Fibroblast of the aortic adventitia (primary cell): ENCODE results near the gene PPM1M. TPM values are rescaled to one million over a fixed set of nuclear protein-coding genes. Genes with fewer than 3 reads are reported as not detected.
A peak's percentile ranks its signal among the peaks of the same experiment; 100 is the strongest.

ENCODE experiments used
- DNase-seq: peaks from one replicate; pipeline ENCODE4 v3.0.0-alpha.2; 2010; ENCODE audit warnings: low read depth
- H3K4me3 ChIP-seq: 2 replicates; pipeline ENCODE4 v1.5.1; 2011; ENCODE audit warnings: low read depth, mild to moderate bottlenecking, control low read depth, low read length, moderate library complexity
- CTCF ChIP-seq: IDR thresholded peaks from 2 replicates; pipeline ENCODE4 v1.5.1; 2011; ENCODE audit warnings: mild to moderate bottlenecking, low read length, control low read depth, inconsistent platforms; ENCODE audit not compliant: insufficient read depth
- total RNA-seq: library from RNA; depleted of rRNA; stranded (reverse); fragments of >200 nt; gene quantifications from 2 replicates; pipeline ENCODE4 v1.2.3, GENCODE V29; 2012; ENCODE audit warnings: low replicate concordance

Gene PPM1M
- total RNA-seq, 1 donor: 27.4 TPM

- DNase-seq: no peak
- no peak for TF ChIP-seq CTCF
- H3K4me3 ChIP-seq: peak overlapping the region; percentile 78
Measured at GRCh38 chr3:52238193-52238760, 7.3 kb upstream of the PPM1M start.

GRCh38 chr3:52238761-52239701, 6.5 kb upstream of the PPM1M start, which contains the start of gene TWF2:
TSS of gene TWF2 (minus strand) at chr3:52239158. CDS start at chr3:52239016, 142 bp downstream.
- peak within 1 kb of the TSS; percentile 78 for H3K4me3 ChIP-seq
- peak; percentile 56 for TF ChIP-seq CTCF
- peak; percentile 74 for DNase-seq

- peak overlapping the region; percentile 78 for H3K4me3 ChIP-seq
- TF ChIP-seq CTCF: no peak
- DNase-seq: peak; percentile 97
Measured at GRCh38 chr3:52240059-52240885, 5.3 kb upstream of the PPM1M start.

GRCh38 chr3:52240886-52241370, 4.6 kb upstream of the PPM1M start:
- no peak for DNase-seq
- TF ChIP-seq CTCF: no peak
- no peak overlapping the region for H3K4me3 ChIP-seq

- TF ChIP-seq CTCF: no peak
- no peak overlapping the region for H3K4me3 ChIP-seq
- DNase-seq: no peak
Measured at GRCh38 chr3:52242039-52242438, 3.5 kb upstream of the PPM1M start.
